ENCODE results near the gene ALDH1B1.

Gene ALDH1B1

GRCh38 chr9:38404314-38404713, 11.8 kb downstream of the ALDH1B1 start:
- WGBS, 2 donors (ENCODE audit: extremely low coverage in 2 of 2, insufficient read length in 2 of 2, insufficient replicate concordance in 1 of 2) = no CpG with 5 or more reads among the region's 6 CpGs
- Histone ChIP-seq H3K23ac (ENCODE audit: low read depth, low read length, poor library complexity) (no peak overlapping the region), H3K9ac (ENCODE audit: low read depth, low read length, poor library complexity) (no peak overlapping the region)

DNA sequence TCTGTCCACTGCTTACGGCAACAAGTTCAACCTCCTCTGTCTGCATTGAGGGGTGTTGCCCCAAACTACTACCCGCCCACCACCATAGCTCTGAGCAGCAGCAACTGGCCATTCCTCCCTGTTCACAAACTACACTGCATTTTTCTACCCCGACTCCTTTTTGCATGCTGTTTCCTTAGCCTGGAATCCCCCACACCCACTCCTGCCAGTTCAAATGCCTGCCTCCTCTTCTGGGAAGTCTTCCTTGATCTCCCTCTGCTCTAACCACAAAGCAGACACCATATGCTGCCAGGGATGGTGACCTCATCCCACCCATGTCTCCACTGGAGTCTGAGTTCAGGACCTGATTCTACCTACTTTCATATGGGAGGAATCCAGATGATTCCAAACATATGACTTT, 13.3 kb downstream of the ALDH1B1 start:
- no peak for DNase-seq (ENCODE audit: low spot score)
- H3K27ac ChIP-seq (replicated peaks; ENCODE audit: low read length) = no peak overlapping the region
- no peak overlapping the region for H3K4me3 ChIP-seq (ENCODE audit: low read length in 2 of 2)
- H2BK15ac ChIP-seq (ENCODE audit: low read length) = no peak overlapping the region
- H3K4me1 ChIP-seq (ENCODE audit: control insufficient read depth in 2 of 2, insufficient read depth in 1 of 2, low read depth in 1 of 2, low read length in 2 of 2) = peaks cover 2% of the 10 kb centered on the region in 2 donors
- no peak overlapping the region for H2BK5ac ChIP-seq (ENCODE audit: low read length)
- peak overlapping the region; percentile 4 for H3K23ac ChIP-seq (ENCODE audit: low read depth, low read length, poor library complexity)
- H4K8ac ChIP-seq (ENCODE audit: low read depth, low read length) = no peak overlapping the region
- H3K4ac ChIP-seq (ENCODE audit: low read length) = no peak overlapping the region
- H4K91ac ChIP-seq (ENCODE audit: low read depth, low read length, poor library complexity) = no peak overlapping the region
- H3K18ac ChIP-seq (ENCODE audit: low read length) = no peak overlapping the region
- H3K14ac ChIP-seq (ENCODE audit: low read length) = no peak overlapping the region
- no peaks in the 10 kb centered on the region for H3K27me3 ChIP-seq (ENCODE audit: control insufficient read depth in 3 of 3, insufficient read depth in 3 of 3, low read depth in 1 of 3, low read length in 3 of 3)
- no peaks in the 10 kb centered on the region for H3K79me1 ChIP-seq (ENCODE audit: low read depth, low read length)
- H2AFZ ChIP-seq (ENCODE audit: low read length) = no peak overlapping the region
- no peaks in the 10 kb centered on the region for H3K9me3 ChIP-seq (replicated peaks in 1 of 2; ENCODE audit: control insufficient read depth in 2 of 2, insufficient read depth in 1 of 2, low read depth in 1 of 2, low read length in 2 of 2)
- peaks cover 0 to 59% of the 10 kb centered on the region in 2 donors for H3K36me3 ChIP-seq (replicated peaks in 1 of 2; ENCODE audit: control insufficient read depth in 2 of 2, insufficient read depth in 2 of 2, low read length in 2 of 2)
- no peak overlapping the region for H2BK120ac ChIP-seq (ENCODE audit: low read depth, low read length)
- no peak overlapping the region for H2AK5ac ChIP-seq (ENCODE audit: low read depth, low read length)
- no peak overlapping the region for H2BK12ac ChIP-seq (ENCODE audit: low read length)
- H3K9ac ChIP-seq (ENCODE audit: low read depth, low read length, poor library complexity) = no peak overlapping the region
- no CpG with 5 or more reads among the region's 3 CpGs for WGBS, 2 donors (ENCODE audit: extremely low coverage in 2 of 2, insufficient read length in 2 of 2, insufficient replicate concordance in 1 of 2)
- no peak overlapping the region for H3K4me2 ChIP-seq (ENCODE audit: insufficient read depth, low read length, poor library complexity, severe bottlenecking)

More at GRCh38 chr9:38404314-38404713, 11.8 kb downstream of the ALDH1B1 start:
- Histone ChIP-seq H3K4me2 (ENCODE audit: insufficient read depth, low read length, poor library complexity, severe bottlenecking) (no peak overlapping the region), H4K8ac (ENCODE audit: low read depth, low read length) (no peak overlapping the region), H2AFZ (ENCODE audit: low read length) (no peak overlapping the region), H2BK15ac (ENCODE audit: low read length) (no peak overlapping the region), H3K27ac (replicated peaks; ENCODE audit: low read length) (no peak overlapping the region), H3K18ac (ENCODE audit: low read length) (no peak overlapping the region), H3K4ac (ENCODE audit: low read length) (no peak overlapping the region), H3K14ac (ENCODE audit: low read length) (no peak overlapping the region), H4K91ac (ENCODE audit: low read depth, low read length, poor library complexity) (no peak overlapping the region), H2BK5ac (ENCODE audit: low read length) (no peak overlapping the region), H3K27me3 (ENCODE audit: control insufficient read depth in 3 of 3, insufficient read depth in 3 of 3, low read depth in 1 of 3, low read length in 3 of 3) (no peaks in the 10 kb centered on the region), H2BK120ac (ENCODE audit: low read depth, low read length) (no peak overlapping the region), H2BK12ac (ENCODE audit: low read length) (no peak overlapping the region), H3K4me3 (ENCODE audit: low read length in 2 of 2) (no peak overlapping the region), H3K9me3 (replicated peaks in 1 of 2; ENCODE audit: control insufficient read depth in 2 of 2, insufficient read depth in 1 of 2, low read depth in 1 of 2, low read length in 2 of 2) (no peaks in the 10 kb centered on the region), H3K79me1 (ENCODE audit: low read depth, low read length) (no peaks in the 10 kb centered on the region), H3K36me3 (replicated peaks in 1 of 2; ENCODE audit: control insufficient read depth in 2 of 2, insufficient read depth in 2 of 2, low read length in 2 of 2) (peaks cover 0 to 50% of the 10 kb centered on the region in 2 donors), H2AK5ac (ENCODE audit: low read depth, low read length) (no peak overlapping the region), H3K4me1 (ENCODE audit: control insufficient read depth in 2 of 2, insufficient read depth in 1 of 2, low read depth in 1 of 2, low read length in 2 of 2) (peaks cover 2 to 4% of the 10 kb centered on the region in 2 donors)
- DNase-seq (ENCODE audit: low spot score) = no peak

DNA sequence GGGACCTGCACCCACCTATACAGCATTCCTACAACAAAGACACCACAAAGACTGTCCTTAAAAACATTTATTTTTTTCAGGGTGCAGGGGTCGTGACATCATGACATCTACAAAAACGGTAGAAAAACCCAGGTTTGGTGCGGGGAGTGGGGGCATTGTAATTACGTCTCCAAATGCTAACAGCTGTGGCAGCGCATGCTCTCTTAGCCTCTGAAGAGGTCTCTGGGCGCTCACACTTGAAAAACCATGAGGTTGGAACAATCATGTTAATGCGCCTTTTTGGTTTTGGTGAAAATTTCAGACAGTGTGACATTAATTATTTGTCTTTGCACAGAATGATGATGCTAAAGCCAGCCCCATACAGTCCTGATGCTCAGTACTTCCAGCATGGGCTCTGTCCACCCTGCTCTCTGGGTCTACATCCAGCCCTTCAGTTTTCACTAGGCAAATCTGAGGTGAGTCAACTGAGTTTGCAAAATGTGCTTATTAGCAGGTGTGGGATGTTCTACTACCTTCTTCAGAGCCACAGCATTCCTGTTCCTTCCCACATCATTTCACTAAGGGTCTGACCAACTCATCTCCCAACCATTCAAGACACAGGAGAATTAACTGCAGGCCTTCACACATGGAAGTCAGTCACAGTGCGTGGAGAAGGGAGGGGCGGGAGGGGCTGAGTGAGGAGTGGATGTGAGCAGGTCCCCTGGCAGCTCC, 14.1 kb downstream of the ALDH1B1 start:
- no peak overlapping the region for H3K4ac ChIP-seq (ENCODE audit: low read length)
- no peaks in the 10 kb centered on the region for H3K9me3 ChIP-seq (replicated peaks in 1 of 2; ENCODE audit: control insufficient read depth in 2 of 2, insufficient read depth in 1 of 2, low read depth in 1 of 2, low read length in 2 of 2)
- H2BK15ac ChIP-seq (ENCODE audit: low read length) = no peak overlapping the region
- no peak overlapping the region for H2AK5ac ChIP-seq (ENCODE audit: low read depth, low read length)
- no peak overlapping the region for H2BK12ac ChIP-seq (ENCODE audit: low read length)
- no peak overlapping the region for H2BK5ac ChIP-seq (ENCODE audit: low read length)
- WGBS, 2 donors (ENCODE audit: extremely low coverage in 2 of 2, insufficient read length in 2 of 2, insufficient replicate concordance in 1 of 2) = no CpG with 5 or more reads among the region's 9 CpGs
- no peak overlapping the region for H3K4me3 ChIP-seq (ENCODE audit: low read length in 2 of 2)
- no peak overlapping the region for H3K4me2 ChIP-seq (ENCODE audit: insufficient read depth, low read length, poor library complexity, severe bottlenecking)
- H3K4me1 ChIP-seq (ENCODE audit: control insufficient read depth in 2 of 2, insufficient read depth in 1 of 2, low read depth in 1 of 2, low read length in 2 of 2) = no peaks in the 10 kb centered on the region
- no peak overlapping the region for H3K23ac ChIP-seq (ENCODE audit: low read depth, low read length, poor library complexity)
- no peaks in the 10 kb centered on the region for H3K79me1 ChIP-seq (ENCODE audit: low read depth, low read length)
- H2AFZ ChIP-seq (ENCODE audit: low read length) = no peak overlapping the region
- no peak for DNase-seq (ENCODE audit: low spot score)
- H3K27ac ChIP-seq (replicated peaks; ENCODE audit: low read length) = no peak overlapping the region
- H3K36me3 ChIP-seq (replicated peaks in 1 of 2; ENCODE audit: control insufficient read depth in 2 of 2, insufficient read depth in 2 of 2, low read length in 2 of 2) = peaks cover 0 to 67% of the 10 kb centered on the region in 2 donors
- no peak overlapping the region for H4K91ac ChIP-seq (ENCODE audit: low read depth, low read length, poor library complexity)
- no peak overlapping the region for H2BK120ac ChIP-seq (ENCODE audit: low read depth, low read length)
- H4K8ac ChIP-seq (ENCODE audit: low read depth, low read length) = no peak overlapping the region
- H3K18ac ChIP-seq (ENCODE audit: low read length) = no peak overlapping the region
- H3K27me3 ChIP-seq (ENCODE audit: control insufficient read depth in 3 of 3, insufficient read depth in 3 of 3, low read depth in 1 of 3, low read length in 3 of 3) = no peaks in the 10 kb centered on the region
- H3K9ac ChIP-seq (ENCODE audit: low read depth, low read length, poor library complexity) = no peak overlapping the region
- H3K14ac ChIP-seq (ENCODE audit: low read length) = no peak overlapping the region

GRCh38 chr9:38408719-38409118, 16.2 kb downstream of the ALDH1B1 start:
- Histone ChIP-seq H3K4ac (ENCODE audit: low read length) (no peak overlapping the region), H3K27ac (replicated peaks; ENCODE audit: low read length) (no peak overlapping the region), H3K79me1 (ENCODE audit: low read depth, low read length) (no peaks in the 10 kb centered on the region), H3K27me3 (ENCODE audit: control insufficient read depth in 3 of 3, insufficient read depth in 3 of 3, low read depth in 1 of 3, low read length in 3 of 3) (no peaks in the 10 kb centered on the region), H4K91ac (ENCODE audit: low read depth, low read length, poor library complexity) (no peak overlapping the region), H2AFZ (ENCODE audit: low read length) (no peak overlapping the region), H2BK120ac (ENCODE audit: low read depth, low read length) (no peak overlapping the region), H4K8ac (ENCODE audit: low read depth, low read length) (no peak overlapping the region), H3K4me2 (ENCODE audit: insufficient read depth, low read length, poor library complexity, severe bottlenecking) (no peak overlapping the region), H3K23ac (ENCODE audit: low read depth, low read length, poor library complexity) (no peak overlapping the region), H3K4me3 (ENCODE audit: low read length in 2 of 2) (no peak overlapping the region), H2BK15ac (ENCODE audit: low read length) (no peak overlapping the region), H3K36me3 (replicated peaks in 1 of 2; ENCODE audit: control insufficient read depth in 2 of 2, insufficient read depth in 2 of 2, low read length in 2 of 2) (peaks cover 0 to 88% of the 10 kb centered on the region in 2 donors), H2AK5ac (ENCODE audit: low read depth, low read length) (no peak overlapping the region), H3K14ac (ENCODE audit: low read length) (no peak overlapping the region), H3K4me1 (ENCODE audit: control insufficient read depth in 2 of 2, insufficient read depth in 1 of 2, low read depth in 1 of 2, low read length in 2 of 2) (peaks cover 0 to 1% of the 10 kb centered on the region in 2 donors), H3K18ac (ENCODE audit: low read length) (no peak overlapping the region), H2BK5ac (ENCODE audit: low read length) (no peak overlapping the region), H3K9ac (ENCODE audit: low read depth, low read length, poor library complexity) (no peak overlapping the region), H2BK12ac (ENCODE audit: low read length) (no peak overlapping the region), H3K9me3 (replicated peaks in 1 of 2; ENCODE audit: control insufficient read depth in 2 of 2, insufficient read depth in 1 of 2, low read depth in 1 of 2, low read length in 2 of 2) (no peaks in the 10 kb centered on the region)
- no peak for DNase-seq (ENCODE audit: low spot score)
- no CpG with 5 or more reads among the region's 4 CpGs for WGBS, 2 donors (ENCODE audit: extremely low coverage in 2 of 2, insufficient read length in 2 of 2, insufficient replicate concordance in 1 of 2)
